Natural killer cell (primary cell): ENCODE data around the gene MPHOSPH8. TPM values are rescaled to one million over a fixed set of nuclear protein-coding genes. Genes with fewer than 3 reads are reported as not detected.

ENCODE experiments used
- ATAC-seq, 3 donors: fragments of 150-1000 bp in 2 of 3; fragments of 200-7000 bp in 1 of 3; cut with Tn5 transposase; 1 replicate in 1 of 3; 2 replicates in 2 of 3; pipeline ENCODE4 v1.10.0; 2021; ENCODE audit warnings: mild to moderate bottlenecking in 2 of 3, moderate library complexity in 2 of 3
- DNase-seq, 2 donors: peaks; one replicate each; pipeline versions ENCODE4 v3.0.0 to v3.0.0-alpha.2; 2013 to 2021; ENCODE audit warnings: mixed read lengths in 1 of 2
- H3K27ac ChIP-seq: one replicate; pipeline ENCODE4 v1.5.1; 2013; ENCODE audit warnings: mild to moderate bottlenecking, low read length
- H3K27me3 ChIP-seq: one replicate; pipeline ENCODE4 v1.6.1; 2013; ENCODE audit warnings: low read length; ENCODE audit not compliant: control insufficient read depth, insufficient read depth
- H3K36me3 ChIP-seq: one replicate; pipeline ENCODE4 v1.6.1; 2013; ENCODE audit warnings: low read length; ENCODE audit not compliant: control insufficient read depth, insufficient read depth
- H3K4me1 ChIP-seq: one replicate; pipeline ENCODE4 v1.6.1; 2013; ENCODE audit warnings: low read length; ENCODE audit not compliant: control insufficient read depth, insufficient read depth
- H3K4me3 ChIP-seq: one replicate; pipeline ENCODE4 v1.5.1; 2013; ENCODE audit warnings: low read length
- H3K9me3 ChIP-seq: one replicate; pipeline ENCODE4 v1.6.1; 2013; ENCODE audit warnings: low read length; ENCODE audit not compliant: control insufficient read depth, insufficient read depth
- H3K27ac Mint-ChIP-seq, 2 donors: one replicate each; pipeline ENCODE4 v1.8.0; 2022; ENCODE audit warnings: mild to moderate bottlenecking in 2 of 2, mixed read lengths in 2 of 2, moderate library complexity in 1 of 2
- H3K27me3 Mint-ChIP-seq, 2 donors: one replicate each; pipeline ENCODE4 v1.8.0; 2022; ENCODE audit warnings: low read depth in 2 of 2, mixed read lengths in 2 of 2
- H3K36me3 Mint-ChIP-seq: one replicate; pipeline ENCODE4 v1.8.0; 2022; ENCODE audit warnings: mixed read lengths
- H3K4me1 Mint-ChIP-seq, 2 donors: one replicate each; pipeline ENCODE4 v1.8.0; 2022; ENCODE audit warnings: mixed read lengths in 2 of 2
- H3K4me3 Mint-ChIP-seq: one replicate; pipeline ENCODE4 v1.8.0; 2022; ENCODE audit warnings: mild to moderate bottlenecking, moderate library complexity, mixed read lengths
- H3K9me3 Mint-ChIP-seq, 2 donors: one replicate each; pipeline ENCODE4 v1.8.0; 2022; ENCODE audit warnings: mixed read lengths in 2 of 2
- WGBS: methylation state at CpG from one replicate; pipeline ENCODE4 v1.1.7; 2013; ENCODE audit warnings: missing lambda C conversion rate; ENCODE audit not compliant: insufficient coverage; 5-methylcytosine and 5-hydroxymethylcytosine counted together
- intact Hi-C: fragments of 100-400 bp; cut with micrococcal nuclease; formaldehyde crosslinking; loops from one replicate; pipeline ENCODE4 v1.14.2; 2022
- total RNA-seq, 4 donors: library from RNA; stranded (reverse); fragments of 120-200 nt in 1 of 4; gene quantifications; one replicate each; pipeline versions ENCODE4 v1.2.3 to v1.2.4, GENCODE V29; 2013 to 2022
- TF ChIP-seq, protein P1 (sequence below): fragments of 200-600 bp; IDR thresholded peaks from one replicate; pipeline ENCODE4 v1.8.0; 2022; ENCODE audit warnings: antibody characterized with exemption

Gene MPHOSPH8
- total RNA-seq, 3 donors from 2014 or later (not counting 1 experiment from before 2014, with no cell fraction given): 54.2 to 64.7 (median 59.8) TPM

DNA sequence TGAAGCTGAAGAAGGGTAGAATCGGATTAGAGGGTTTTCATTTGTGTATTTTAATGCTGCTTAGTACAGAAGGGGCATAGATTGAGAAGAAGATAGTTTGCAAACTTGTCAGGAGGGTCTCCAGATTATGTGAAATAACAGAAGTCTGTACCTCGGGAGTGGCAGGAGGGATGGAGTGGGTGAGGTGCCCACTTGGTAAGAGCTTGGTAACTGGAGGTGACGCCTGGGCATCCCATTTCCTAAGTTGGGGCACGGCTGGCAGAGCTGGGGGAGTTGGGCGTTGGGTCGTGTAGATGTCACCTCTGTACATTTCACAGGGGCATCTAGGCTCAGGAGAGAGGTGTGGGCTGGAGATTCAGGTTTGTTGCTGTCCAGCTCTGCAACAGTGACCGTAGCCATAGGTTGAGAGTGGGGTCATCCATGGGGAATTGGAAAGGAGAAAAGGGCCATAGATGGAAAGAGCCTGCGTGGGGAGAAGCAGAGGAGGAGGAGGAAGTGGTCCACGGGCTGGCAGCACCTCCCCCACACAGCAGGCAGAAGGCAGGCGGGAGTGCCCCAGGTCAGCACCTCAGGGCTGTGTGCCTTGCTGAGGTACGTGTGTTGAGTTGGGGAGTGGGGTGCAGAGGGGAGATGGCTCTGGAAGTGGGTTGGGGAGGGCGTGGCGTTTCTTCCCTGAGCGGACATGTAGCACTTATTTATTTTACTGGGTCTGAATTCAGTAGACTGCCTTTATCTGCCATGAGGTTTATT lies 31.2 kb downstream of the MPHOSPH8 start:
- Histone ChIP-seq H3K27ac (no peak overlapping the region), H3K27me3 (no peaks in the 10 kb centered on the region), H3K4me3 (no peak overlapping the region), H3K9me3 (no peaks in the 10 kb centered on the region), H3K4me1 (no peaks in the 10 kb centered on the region), H3K36me3 (peaks cover 82% of the 10 kb centered on the region)
- WGBS: 85% methylated on average over 14 of the region's 14 CpGs
- no peak overlapping the region for H3K4me3 Mint-ChIP-seq
- no peaks in the 10 kb centered on the region for H3K9me3 Mint-ChIP-seq
- DNase-seq: no peak
- TF ChIP-seq, protein P1, sequence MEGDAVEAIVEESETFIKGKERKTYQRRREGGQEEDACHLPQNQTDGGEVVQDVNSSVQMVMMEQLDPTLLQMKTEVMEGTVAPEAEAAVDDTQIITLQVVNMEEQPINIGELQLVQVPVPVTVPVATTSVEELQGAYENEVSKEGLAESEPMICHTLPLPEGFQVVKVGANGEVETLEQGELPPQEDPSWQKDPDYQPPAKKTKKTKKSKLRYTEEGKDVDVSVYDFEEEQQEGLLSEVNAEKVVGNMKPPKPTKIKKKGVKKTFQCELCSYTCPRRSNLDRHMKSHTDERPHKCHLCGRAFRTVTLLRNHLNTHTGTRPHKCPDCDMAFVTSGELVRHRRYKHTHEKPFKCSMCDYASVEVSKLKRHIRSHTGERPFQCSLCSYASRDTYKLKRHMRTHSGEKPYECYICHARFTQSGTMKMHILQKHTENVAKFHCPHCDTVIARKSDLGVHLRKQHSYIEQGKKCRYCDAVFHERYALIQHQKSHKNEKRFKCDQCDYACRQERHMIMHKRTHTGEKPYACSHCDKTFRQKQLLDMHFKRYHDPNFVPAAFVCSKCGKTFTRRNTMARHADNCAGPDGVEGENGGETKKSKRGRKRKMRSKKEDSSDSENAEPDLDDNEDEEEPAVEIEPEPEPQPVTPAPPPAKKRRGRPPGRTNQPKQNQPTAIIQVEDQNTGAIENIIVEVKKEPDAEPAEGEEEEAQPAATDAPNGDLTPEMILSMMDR: no peak
- no peak for ATAC-seq
- H3K27ac Mint-ChIP-seq: peak overlapping the region; percentile 51 to 66
- H3K36me3 Mint-ChIP-seq: no peaks in the 10 kb centered on the region
- H3K4me1 Mint-ChIP-seq: peaks cover 0 to 10% of the 10 kb centered on the region in 2 donors
- intact Hi-C loops: no loop called here
- H3K27me3 Mint-ChIP-seq: no peaks in the 10 kb centered on the region

DNA sequence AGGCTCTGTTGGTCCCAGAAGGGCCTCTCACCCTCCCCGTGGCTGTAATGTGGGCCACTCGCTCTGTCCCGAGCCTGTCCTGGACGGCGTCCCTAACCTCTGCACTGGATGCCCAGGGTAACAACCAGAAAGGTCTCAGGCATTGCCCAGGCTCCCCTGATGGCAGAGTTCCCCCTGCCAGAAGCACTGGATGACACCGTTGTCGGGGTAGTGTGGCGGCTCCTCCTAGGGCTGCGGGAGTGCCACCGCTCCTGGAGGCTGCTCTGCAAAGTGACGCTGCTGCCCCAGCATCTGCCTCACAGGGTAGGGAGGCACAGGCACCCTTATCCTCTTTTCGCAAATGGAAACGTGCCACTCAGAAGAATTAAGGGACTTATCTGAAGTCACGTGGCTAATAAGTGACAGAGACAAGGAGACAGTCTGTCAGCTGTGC lies 32.0 kb downstream of the MPHOSPH8 start:
- Mint-ChIP-seq H3K4me3 (no peak overlapping the region), H3K27me3 (no peaks in the 10 kb centered on the region), H3K4me1 (peaks cover 0 to 10% of the 10 kb centered on the region in 2 donors), H3K27ac (peak overlapping the region; percentile 51 to 66), H3K9me3 (no peaks in the 10 kb centered on the region), H3K36me3 (no peaks in the 10 kb centered on the region)
- no peak overlapping the region for H3K4me3 ChIP-seq
- H3K27ac ChIP-seq: no peak overlapping the region
- no peaks in the 10 kb centered on the region for H3K9me3 ChIP-seq
- H3K4me1 ChIP-seq: no peaks in the 10 kb centered on the region
- no peak for DNase-seq
- 96% methylated on average over 14 of the region's 14 CpGs for WGBS
- H3K27me3 ChIP-seq: no peaks in the 10 kb centered on the region
- intact Hi-C loops: no loop called here
- peaks cover 86% of the 10 kb centered on the region for H3K36me3 ChIP-seq
- TF ChIP-seq, protein P1: no peak
- ATAC-seq: no peak

DNA sequence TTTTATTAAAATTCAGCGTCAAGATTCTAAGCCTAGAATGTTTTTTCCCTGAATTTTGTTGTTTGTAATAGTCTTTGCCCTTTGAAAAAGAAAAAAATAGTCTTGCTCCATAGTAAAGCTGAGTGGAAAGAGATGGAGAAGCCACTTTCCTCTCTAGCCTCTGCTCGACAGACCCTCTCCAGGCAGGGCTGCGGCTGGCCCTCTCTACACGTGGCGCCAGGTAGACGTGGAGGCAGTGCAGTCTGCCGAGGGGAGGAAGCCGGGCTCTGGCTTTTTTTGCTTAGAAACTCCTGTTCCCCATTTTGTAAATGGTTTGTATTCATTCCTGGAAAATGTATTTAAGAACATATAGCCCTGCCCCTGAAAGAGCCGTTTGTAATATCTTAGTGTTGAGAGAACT lies 35.3 kb downstream of the MPHOSPH8 start:
- Mint-ChIP-seq H3K36me3 (peaks cover 7% of the 10 kb centered on the region), H3K27ac (peak overlapping the region in 1 of 2 donors; percentile 41), H3K4me3 (no peak overlapping the region), H3K27me3 (no peaks in the 10 kb centered on the region), H3K9me3 (no peaks in the 10 kb centered on the region), H3K4me1 (peaks cover 0 to 10% of the 10 kb centered on the region in 2 donors)
- H3K27me3 ChIP-seq: no peaks in the 10 kb centered on the region
- DNase-seq (no peak), ATAC-seq (no peak)
- intact Hi-C loops: no loop called here
- no peaks in the 10 kb centered on the region for H3K4me1 ChIP-seq
- peaks cover 77% of the 10 kb centered on the region for H3K36me3 ChIP-seq
- TF ChIP-seq, protein P1: no peak
- 96% methylated on average over 9 of the region's 9 CpGs for WGBS
- no peaks in the 10 kb centered on the region for H3K9me3 ChIP-seq
- no peak overlapping the region for H3K27ac ChIP-seq
- no peak overlapping the region for H3K4me3 ChIP-seq
